HG03460 (cell line): ENCODE measurements around the gene LRP1B.

ENCODE experiments used
- ATAC-seq: cut with Tn5 transposase; IDR thresholded peaks from one replicate; pipeline ENCODE4 v1.9.1; 2021; ENCODE audit not compliant: unreplicated experiment

LRP1B gene

GRCh38 chr2:141703501-141703900 lies 427.3 kb downstream of the LRP1B start:
- no peak for ATAC-seq

- ATAC-seq, result no peak
Measured at GRCh38 chr2:141701618-141702017, 429.2 kb downstream of the LRP1B start.

- no peak for ATAC-seq
Measured at GRCh38 chr2:141699573-141699972, 431.2 kb downstream of the LRP1B start.

GRCh38 chr2:141698500-141698899 lies 432.3 kb downstream of the LRP1B start:
- ATAC-seq, result no peak

- no peak for ATAC-seq
Measured at GRCh38 chr2:141697035-141697434, 433.8 kb downstream of the LRP1B start.

GRCh38 chr2:141694180-141694579 lies 436.6 kb downstream of the LRP1B start:
- ATAC-seq, result no peak

- no peak for ATAC-seq
Measured at GRCh38 chr2:141692829-141693228, 438.0 kb downstream of the LRP1B start.

GRCh38 chr2:141676139-141676538 lies 454.7 kb downstream of the LRP1B start:
- no peak for ATAC-seq

GRCh38 chr2:141666191-141666590 lies 464.6 kb downstream of the LRP1B start:
- no peak for ATAC-seq

GRCh38 chr2:141660232-141660631 lies 470.6 kb downstream of the LRP1B start:
- no peak for ATAC-seq

GRCh38 chr2:141654311-141654710 lies 476.5 kb downstream of the LRP1B start:
- ATAC-seq, result no peak

- ATAC-seq, result no peak
Measured at GRCh38 chr2:141653184-141653583, 477.6 kb downstream of the LRP1B start.

- no peak for ATAC-seq
Measured at GRCh38 chr2:141652308-141652707, 478.5 kb downstream of the LRP1B start.

- ATAC-seq, result no peak
Measured at GRCh38 chr2:141647353-141647752, 483.5 kb downstream of the LRP1B start.

- ATAC-seq, result no peak
Measured at GRCh38 chr2:141641462-141641861, 489.4 kb downstream of the LRP1B start.

GRCh38 chr2:141639809-141640208 lies 491.0 kb downstream of the LRP1B start:
- no peak for ATAC-seq

- no peak for ATAC-seq
Measured at GRCh38 chr2:141633132-141633531, 497.7 kb downstream of the LRP1B start.

- ATAC-seq, result no peak
Measured at GRCh38 chr2:141630407-141630930, 500.3 kb downstream of the LRP1B start.

- ATAC-seq, result no peak
Measured at GRCh38 chr2:141620372-141620771, 510.4 kb downstream of the LRP1B start.

GRCh38 chr2:141618457-141618856 lies 512.4 kb downstream of the LRP1B start:
- no peak for ATAC-seq

- no peak for ATAC-seq
Measured at GRCh38 chr2:141611981-141612380, 518.8 kb downstream of the LRP1B start.

GRCh38 chr2:141611176-141611571 lies 519.6 kb downstream of the LRP1B start:
- ATAC-seq, result no peak

- ATAC-seq, result no peak
Measured at GRCh38 chr2:141610564-141611175, 520.1 kb downstream of the LRP1B start.
